Neural crest cell (in vitro differentiated cells): ENCODE data around the gene CDKL1. TPM values are rescaled to one million over a fixed set of nuclear protein-coding genes. Genes with fewer than 3 reads are reported as not detected.

Experiments used
- DNase-seq: peaks from one replicate; pipeline ENCODE4 v3.0.0; 2021; ENCODE audit warnings: low read depth, mixed read lengths, low spot score
- H3K27ac Mint-ChIP-seq: one replicate; pipeline ENCODE4 v1.8.0; 2021; ENCODE audit warnings: mild to moderate bottlenecking, mixed read lengths; ENCODE audit not compliant: unreplicated experiment
- H3K27me3 Mint-ChIP-seq: 2 replicates; pipeline ENCODE4 v1.8.0; 2021; ENCODE audit warnings: low read depth, mild to moderate bottlenecking, mixed read lengths
- H3K36me3 Mint-ChIP-seq: 2 replicates; pipeline ENCODE4 v1.8.0; 2021; ENCODE audit warnings: low read depth, mild to moderate bottlenecking, mixed read lengths
- H3K4me1 Mint-ChIP-seq: 2 replicates; pipeline ENCODE4 v1.8.0; 2021; ENCODE audit warnings: mixed read lengths
- H3K4me3 Mint-ChIP-seq: one replicate; pipeline ENCODE4 v1.8.0; 2021; ENCODE audit warnings: mild to moderate bottlenecking, mixed read lengths
- H3K9me3 Mint-ChIP-seq: 2 replicates; pipeline ENCODE4 v1.8.0; 2021; ENCODE audit warnings: mixed read lengths
- CTCF ChIP-seq: fragments of 200-600 bp; sonication (generic); conservative IDR thresholded peaks from 2 replicates; pipeline ENCODE4 v1.5.0; 2021; ENCODE audit warnings: antibody characterized with exemption, mild to moderate bottlenecking
- total RNA-seq: library from RNA; stranded (reverse); gene quantifications from 2 replicates; pipeline ENCODE4 v1.2.1, GENCODE V29; 2021

The CDKL1 gene
- total RNA-seq, 1 donor from 2014 or later, result 6.1 TPM

GRCh38 chr14:50407111-50407812 is 10.6 kb upstream of the CDKL1 start:
- no peak for TF ChIP-seq CTCF

GRCh38 chr14:50403419-50403818 is 6.7 kb upstream of the CDKL1 start:
- DNase-seq, result no peak
- Mint-ChIP-seq H3K4me3 (no peak overlapping the region), H3K4me1 (peaks cover 3% of the 10 kb centered on the region), H3K27me3 (no peaks in the 10 kb centered on the region), H3K27ac (no peak overlapping the region), H3K9me3 (peaks cover 15% of the 10 kb centered on the region), H3K36me3 (peaks cover 18% of the 10 kb centered on the region)
- TF ChIP-seq CTCF, result no peak

More at GRCh38 chr14:50407111-50407812, 10.6 kb upstream of the CDKL1 start:
- no peak overlapping the region for H3K27ac Mint-ChIP-seq
- H3K27me3 Mint-ChIP-seq, result no peaks in the 10 kb centered on the region
- H3K9me3 Mint-ChIP-seq, result peaks cover 22% of the 10 kb centered on the region
- peaks cover 38% of the 10 kb centered on the region for H3K36me3 Mint-ChIP-seq
- H3K4me3 Mint-ChIP-seq, result no peak overlapping the region
- H3K4me1 Mint-ChIP-seq, result peaks cover 3% of the 10 kb centered on the region
- no peak for DNase-seq

GRCh38 chr14:50402965-50403364 is 6.3 kb upstream of the CDKL1 start:
- Mint-ChIP-seq H3K9me3 (peaks cover 15% of the 10 kb centered on the region), H3K36me3 (peaks cover 18% of the 10 kb centered on the region), H3K4me3 (no peak overlapping the region), H3K27ac (no peak overlapping the region), H3K27me3 (no peaks in the 10 kb centered on the region), H3K4me1 (peaks cover 4% of the 10 kb centered on the region)
- DNase-seq, result no peak
- no peak for TF ChIP-seq CTCF

- no peak for DNase-seq
- Mint-ChIP-seq H3K27me3 (peaks cover 10% of the 10 kb centered on the region), H3K36me3 (peaks cover 3% of the 10 kb centered on the region), H3K9me3 (peaks cover 2% of the 10 kb centered on the region), H3K4me3 (no peak overlapping the region), H3K4me1 (peaks cover 22% of the 10 kb centered on the region), H3K27ac (no peak overlapping the region)
- no peak for TF ChIP-seq CTCF
Measured at GRCh38 chr14:50400461-50400860, 3.8 kb upstream of the CDKL1 start.

- Mint-ChIP-seq H3K27ac (no peak overlapping the region), H3K4me3 (peak overlapping the region; percentile 68), H3K4me1 (peaks cover 25% of the 10 kb centered on the region), H3K36me3 (peaks cover 3% of the 10 kb centered on the region), H3K9me3 (no peaks in the 10 kb centered on the region), H3K27me3 (peaks cover 10% of the 10 kb centered on the region)
- DNase-seq, result no peak
- TF ChIP-seq CTCF, result no peak
Measured at GRCh38 chr14:50399251-50400032, 2.8 kb upstream of the CDKL1 start.
